Ishikawa (cell line): Measurements from ENCODE around the gene FAM135A.
A peak's percentile ranks its signal among the peaks of the same experiment; 100 is the strongest.

Experiments used
- CEBPB ChIP-seq: IDR thresholded peaks from 2 replicates; pipeline ENCODE4 v1.6.1; 2012
- CREB1 ChIP-seq: IDR thresholded peaks from 2 replicates; pipeline ENCODE4 v1.6.1; 2012; ENCODE audit warnings: low read depth
- EGR1 ChIP-seq: IDR thresholded peaks from 2 replicates; pipeline ENCODE4 v1.6.1; 2012
- EP300 ChIP-seq: IDR thresholded peaks from 2 replicates; pipeline ENCODE4 v1.6.1; 2012; ENCODE audit warnings: borderline replicate concordance
- FOXM1 ChIP-seq: IDR thresholded peaks from 2 replicates; pipeline ENCODE4 v1.6.1; 2012; ENCODE audit warnings: low read depth, borderline replicate concordance
- MAX ChIP-seq: IDR thresholded peaks from 2 replicates; pipeline ENCODE4 v1.6.1; 2012
- NFIC ChIP-seq: IDR thresholded peaks from 2 replicates; pipeline ENCODE4 v1.6.1; 2012
- RAD21 ChIP-seq: IDR thresholded peaks from 2 replicates; pipeline ENCODE4 v1.6.1; 2012; ENCODE audit warnings: low read depth
- REST ChIP-seq: IDR thresholded peaks from 2 replicates; pipeline ENCODE4 v1.6.1; 2012; ENCODE audit warnings: low read depth, mild to moderate bottlenecking
- TAF1 ChIP-seq: IDR thresholded peaks from 2 replicates; pipeline ENCODE4 v1.6.1; 2012; ENCODE audit warnings: low read depth, mild to moderate bottlenecking
- TCF12 ChIP-seq: IDR thresholded peaks from 2 replicates; pipeline ENCODE4 v1.6.1; 2012; ENCODE audit warnings: low read depth
- TEAD4 ChIP-seq: IDR thresholded peaks from 2 replicates; pipeline ENCODE4 v1.6.1; 2012
- USF1 ChIP-seq: IDR thresholded peaks from 2 replicates; pipeline ENCODE4 v1.6.1; 2012
- YY1 ChIP-seq: IDR thresholded peaks from 2 replicates; pipeline ENCODE4 v1.6.1; 2012; ENCODE audit warnings: low read depth
- ZBTB7A ChIP-seq: IDR thresholded peaks from 2 replicates; pipeline ENCODE4 v1.6.1; 2012; ENCODE audit warnings: low read depth

Gene FAM135A

GRCh38 chr6:70380771-70381416, 32.4 kb upstream of the FAM135A start:
- TF ChIP-seq YY1 (no peak), REST (no peak)

- no peak for TF ChIP-seq MAX
- TF ChIP-seq NFIC: peak; percentile 44; the same call in 1 of the 2 replicates
These were observed 31.9 kb upstream of the FAM135A start for GRCh38 chr6:70381417-70381782.

- TF ChIP-seq TAF1: no peak
- no peak for TF ChIP-seq TEAD4
- no peak for TF ChIP-seq FOXM1
These were observed 27.4 kb upstream of the FAM135A start for GRCh38 chr6:70385901-70386300.

GRCh38 chr6:70388814-70389213, 24.5 kb upstream of the FAM135A start:
- no peak for TF ChIP-seq CREB1
- no peak for TF ChIP-seq NFIC
- TF ChIP-seq REST: no peak
- no peak for TF ChIP-seq TEAD4
- no peak for TF ChIP-seq TCF12
- no peak for TF ChIP-seq RAD21
- TF ChIP-seq FOXM1: no peak
- TF ChIP-seq EGR1: no peak
- no peak for TF ChIP-seq TAF1
- TF ChIP-seq MAX: no peak
- TF ChIP-seq CEBPB: no peak

- TF ChIP-seq TCF12 (no peak), MAX (no peak), USF1 (no peak), YY1 (no peak), REST (no peak), EGR1 (no peak), TAF1 (no peak), TEAD4 (no peak), FOXM1 (no peak), CEBPB (no peak), EP300 (no peak), ZBTB7A (no peak), NFIC (no peak), RAD21 (no peak), CREB1 (no peak)
These were observed 24.0 kb upstream of the FAM135A start for GRCh38 chr6:70389261-70389660.

GRCh38 chr6:70390067-70390466, 23.2 kb upstream of the FAM135A start:
- no peak for TF ChIP-seq MAX
- TF ChIP-seq TAF1: no peak
- TF ChIP-seq USF1: no peak
- TF ChIP-seq CEBPB: no peak
- TF ChIP-seq RAD21: no peak
- TF ChIP-seq ZBTB7A: no peak
- TF ChIP-seq TCF12: no peak
- TF ChIP-seq FOXM1: no peak
- no peak for TF ChIP-seq YY1
- TF ChIP-seq NFIC: no peak
- TF ChIP-seq CREB1: no peak
- no peak for TF ChIP-seq EP300
- TF ChIP-seq EGR1: no peak
- TF ChIP-seq REST: no peak
- no peak for TF ChIP-seq TEAD4
